ENCODE data around the gene IL1RAPL1. TPM values are rescaled to one million over a fixed set of nuclear protein-coding genes. Genes with fewer than 3 reads are reported as not detected.

Gene IL1RAPL1
- polyA plus RNA-seq, 2 of the 4 experiments (the other 2 are of a cell fraction) = not detected

DNA sequence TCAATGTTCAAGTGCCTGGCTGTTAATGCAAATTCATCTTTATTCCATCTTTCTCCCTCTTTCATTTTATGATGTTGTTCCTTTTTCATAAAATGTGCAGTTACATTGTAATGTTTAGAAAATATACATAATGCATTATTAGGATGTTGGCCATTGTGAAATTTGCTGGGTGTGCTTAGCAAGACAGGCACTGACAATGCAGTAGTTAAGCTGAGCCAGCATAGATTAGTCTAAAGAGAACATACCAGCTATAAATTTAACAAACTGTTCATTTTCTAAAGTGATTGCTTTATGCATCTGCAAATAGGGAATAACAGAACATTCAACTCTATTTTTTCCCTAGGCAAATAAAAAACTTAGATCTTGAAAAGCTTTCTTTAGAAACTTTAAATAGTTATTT lies 436.0 kb downstream of the IL1RAPL1 start (continued):
- TF ChIP-seq EP300 (IDR thresholded peaks at IDR 0.05) (no peak), HMGXB4 (CRISPR knock-in tag; IDR thresholded peaks at IDR 0.05; ENCODE audit: borderline replicate concordance) (no peak)
- TF ChIP-seq, protein P1, sequence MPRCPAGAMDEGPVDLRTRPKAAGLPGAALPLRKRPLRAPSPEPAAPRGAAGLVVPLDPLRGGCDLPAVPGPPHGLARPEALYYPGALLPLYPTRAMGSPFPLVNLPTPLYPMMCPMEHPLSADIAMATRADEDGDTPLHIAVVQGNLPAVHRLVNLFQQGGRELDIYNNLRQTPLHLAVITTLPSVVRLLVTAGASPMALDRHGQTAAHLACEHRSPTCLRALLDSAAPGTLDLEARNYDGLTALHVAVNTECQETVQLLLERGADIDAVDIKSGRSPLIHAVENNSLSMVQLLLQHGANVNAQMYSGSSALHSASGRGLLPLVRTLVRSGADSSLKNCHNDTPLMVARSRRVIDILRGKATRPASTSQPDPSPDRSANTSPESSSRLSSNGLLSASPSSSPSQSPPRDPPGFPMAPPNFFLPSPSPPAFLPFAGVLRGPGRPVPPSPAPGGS (IDR thresholded peaks at IDR 0.05) = no peak

- ChIA-PET CTCF (no interaction called here), POLR2A (no interaction called here)
- Histone ChIP-seq H3K27ac (no peak overlapping the region), H3K9me3 (no peaks in the 10 kb centered on the region), H3K4me1 (no peaks in the 10 kb centered on the region), H3K4me2 (no peak overlapping the region), H3K4me3 (no peak overlapping the region)
- ATAC-seq (no peak), FAIRE-seq (no peak), DNase-seq (ENCODE audit: low read depth in 1 of 2, low spot score in 1 of 2) (no peak)
- 13% methylated on average over 2 of the region's 2 CpGs for WGBS (ENCODE audit: missing lambda C conversion rate)
- no peak for TF ChIP-seq CHD2 (IDR thresholded peaks at IDR 0.05; ENCODE audit: low read length, partially characterized antibody)
- TF ChIP-seq HOXB13 (CRISPR knock-in tag; IDR thresholded peaks at IDR 0.05; ENCODE audit: low read depth) = no peak
- TF ChIP-seq HOXA7 (CRISPR knock-in tag; IDR thresholded peaks at IDR 0.05) = no peak
- no peak for TF ChIP-seq MAZ (IDR thresholded peaks at IDR 0.05; ENCODE audit: borderline replicate concordance, low read depth, low read length)
- no peak for TF ChIP-seq ZSCAN20 (CRISPR knock-in tag; IDR thresholded peaks at IDR 0.05)
- no peak for TF ChIP-seq GATA3 (IDR thresholded peaks at IDR 0.05; ENCODE audit: borderline replicate concordance)
- TF ChIP-seq TP53 (CRISPR knock-in tag; IDR thresholded peaks at IDR 0.05) = no peak
- no peak for TF ChIP-seq PBX3 (IDR thresholded peaks at IDR 0.05)
- TF ChIP-seq, protein P2, sequence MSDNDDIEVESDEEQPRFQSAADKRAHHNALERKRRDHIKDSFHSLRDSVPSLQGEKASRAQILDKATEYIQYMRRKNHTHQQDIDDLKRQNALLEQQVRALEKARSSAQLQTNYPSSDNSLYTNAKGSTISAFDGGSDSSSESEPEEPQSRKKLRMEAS (IDR thresholded peaks at IDR 0.05) = no peak
- TF ChIP-seq, protein P3, sequence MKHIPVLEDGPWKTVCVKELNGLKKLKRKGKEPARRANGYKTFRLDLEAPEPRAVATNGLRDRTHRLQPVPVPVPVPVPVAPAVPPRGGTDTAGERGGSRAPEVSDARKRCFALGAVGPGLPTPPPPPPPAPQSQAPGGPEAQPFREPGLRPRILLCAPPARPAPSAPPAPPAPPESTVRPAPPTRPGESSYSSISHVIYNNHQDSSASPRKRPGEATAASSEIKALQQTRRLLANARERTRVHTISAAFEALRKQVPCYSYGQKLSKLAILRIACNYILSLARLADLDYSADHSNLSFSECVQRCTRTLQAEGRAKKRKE (CRISPR knock-in tag; IDR thresholded peaks at IDR 0.05; ENCODE audit: low read depth) = no peak
- TF ChIP-seq JUN (IDR thresholded peaks at IDR 0.05) = no peak
- TF ChIP-seq RNF2 (IDR thresholded peaks at IDR 0.05; ENCODE audit: borderline replicate concordance, low read depth) = no peak
- TF ChIP-seq FOSL2 (IDR thresholded peaks at IDR 0.05) = no peak
- TF ChIP-seq FOSL2 (CRISPR knock-in tag; IDR thresholded peaks at IDR 0.05) = no peak
- TF ChIP-seq JUNB (IDR thresholded peaks at IDR 0.05) = no peak
- no peak for TF ChIP-seq TFCP2L1 (CRISPR knock-in tag; IDR thresholded peaks at IDR 0.05)
- TF ChIP-seq ZNF302 (CRISPR knock-in tag; IDR thresholded peaks at IDR 0.05) = no peak
- no peak for TF ChIP-seq ELK1 (IDR thresholded peaks at IDR 0.05; ENCODE audit: low read depth, low read length)
- TF ChIP-seq KDM5A (IDR thresholded peaks at IDR 0.05) = no peak
- no peak for TF ChIP-seq POLR2AphosphoS2 (conservative IDR thresholded peaks at IDR 0.05; ENCODE audit: low read length)
- TF ChIP-seq CBX8 (IDR thresholded peaks at IDR 0.05) = no peak
These were observed 437.6 kb downstream of the IL1RAPL1 start for GRCh38 chrX:29024871-29025270.
